HepG2 (cell line): ENCODE data around the gene RPUSD4. TPM values are rescaled to one million over a fixed set of nuclear protein-coding genes. Genes with fewer than 3 reads are reported as not detected.
A peak's percentile ranks its signal among the peaks of the same experiment; 100 is the strongest.

Experiments
- BCL3 ChIP-seq: sonication (generic); formaldehyde crosslinking; IDR thresholded peaks from 2 replicates; pipeline ENCODE4 v1.5.1; 2020; ENCODE audit warnings: mild to moderate bottlenecking, missing genetic modification reagents, moderate library complexity
- GLMP ChIP-seq: sonication (generic); formaldehyde crosslinking; IDR thresholded peaks from 2 replicates; pipeline ENCODE4 v1.9.0; 2021; ENCODE audit warnings: missing genetic modification reagents, mild to moderate bottlenecking, borderline replicate concordance
- IRF9 ChIP-seq: sonication (generic); formaldehyde crosslinking; IDR thresholded peaks from 2 replicates; pipeline ENCODE4 v1.8.0; 2022; ENCODE audit warnings: missing genetic modification reagents, mild to moderate bottlenecking, borderline replicate concordance
- KAT2B ChIP-seq: fragments of 150-350 bp; IDR thresholded peaks from 2 replicates; pipeline ENCODE4 v1.6.1; 2014; ENCODE audit warnings: low read depth, low read length, borderline replicate concordance
- KMT2B ChIP-seq: IDR thresholded peaks from 2 replicates; pipeline ENCODE4 v1.6.1; 2016; ENCODE audit warnings: missing genetic modification reagents, missing compliant biosample characterization
- MEF2D ChIP-seq: sonication (generic); formaldehyde crosslinking; IDR thresholded peaks from 2 replicates; pipeline ENCODE4 v1.5.1; 2020; ENCODE audit warnings: mild to moderate bottlenecking, missing genetic modification reagents
- NR3C1 ChIP-seq: sonication (generic); formaldehyde crosslinking; IDR thresholded peaks from 2 replicates; pipeline ENCODE4 v1.4.0; 2020; ENCODE audit warnings: missing genetic modification reagents
- ZBTB46 ChIP-seq: sonication (generic); formaldehyde crosslinking; IDR thresholded peaks from 2 replicates; pipeline ENCODE4 v1.4.0; 2020; ENCODE audit warnings: mild to moderate bottlenecking, missing genetic modification reagents, borderline replicate concordance
- ZFP36L2 ChIP-seq: sonication (generic); formaldehyde crosslinking; IDR thresholded peaks from 2 replicates; pipeline ENCODE4 v1.4.0; 2020; ENCODE audit warnings: missing genetic modification reagents
- ZHX2 ChIP-seq, 2 experiments: sonication (generic) in 1 of 2; formaldehyde crosslinking in 1 of 2; IDR thresholded peaks; 2 replicates each; pipeline versions ENCODE4 v1.6.1 to v1.9.0; 2014 to 2022; ENCODE audit warnings: antibody characterized with exemption in 1 of 2, borderline replicate concordance in 1 of 2, inconsistent platforms in 1 of 2, low read depth in 1 of 2, missing genetic modification reagents in 1 of 2
- ZMAT3 ChIP-seq: sonication (generic); formaldehyde crosslinking; conservative IDR thresholded peaks from 2 replicates; pipeline ENCODE4 v1.7.0; 2021; ENCODE audit warnings: missing genetic modification reagents
- ZNF335 ChIP-seq: sonication (generic); formaldehyde crosslinking; IDR thresholded peaks from 2 replicates; pipeline ENCODE4 v1.4.0; 2020; ENCODE audit warnings: missing genetic modification reagents
- ZNF841 ChIP-seq: sonication (generic); formaldehyde crosslinking; IDR thresholded peaks from 2 replicates; pipeline ENCODE4 v1.8.1; 2023; ENCODE audit warnings: missing genetic modification reagents, borderline replicate concordance
- ZNF878 ChIP-seq: sonication (generic); formaldehyde crosslinking; IDR thresholded peaks from 2 replicates; pipeline ENCODE4 v1.8.1; 2023; ENCODE audit warnings: mild to moderate bottlenecking, missing genetic modification reagents, moderate library complexity
- polyA plus RNA-seq, 8 experiments: library from polyadenylated mRNA; depleted of rRNA in 3 of 8; stranded (reverse) in 7 of 8; unstranded in 1 of 8; fragments of >200 nt; fragmentation: Illumina TruSeq in 4 of 8; extraction: Trizol in 4 of 8; gene quantifications; 2 replicates each; pipeline versions ENCODE4 v1.2.1 to v1.2.3, GENCODE V29; 2011 to 2016; ENCODE audit warnings: low read depth in 4 of 8, missing spikeins in 1 of 8, mixed read lengths in 1 of 8; ENCODE audit not compliant: insufficient read depth in 1 of 8
- total RNA-seq, 5 experiments: library from RNA; depleted of rRNA; stranded (reverse); fragments of >200 nt; fragmentation: Illumina TruSeq; extraction: Trizol; gene quantifications; 2 replicates each; pipeline ENCODE4 v1.2.3, GENCODE V29; 2016; ENCODE audit warnings: low read depth in 1 of 5

RPUSD4 gene
- total and polyA plus RNA-seq, 2 of the 13 experiments (the other 11 are each of a cell fraction or from before 2014, with no cell fraction given), result 45.0 to 52.9 TPM

DNA sequence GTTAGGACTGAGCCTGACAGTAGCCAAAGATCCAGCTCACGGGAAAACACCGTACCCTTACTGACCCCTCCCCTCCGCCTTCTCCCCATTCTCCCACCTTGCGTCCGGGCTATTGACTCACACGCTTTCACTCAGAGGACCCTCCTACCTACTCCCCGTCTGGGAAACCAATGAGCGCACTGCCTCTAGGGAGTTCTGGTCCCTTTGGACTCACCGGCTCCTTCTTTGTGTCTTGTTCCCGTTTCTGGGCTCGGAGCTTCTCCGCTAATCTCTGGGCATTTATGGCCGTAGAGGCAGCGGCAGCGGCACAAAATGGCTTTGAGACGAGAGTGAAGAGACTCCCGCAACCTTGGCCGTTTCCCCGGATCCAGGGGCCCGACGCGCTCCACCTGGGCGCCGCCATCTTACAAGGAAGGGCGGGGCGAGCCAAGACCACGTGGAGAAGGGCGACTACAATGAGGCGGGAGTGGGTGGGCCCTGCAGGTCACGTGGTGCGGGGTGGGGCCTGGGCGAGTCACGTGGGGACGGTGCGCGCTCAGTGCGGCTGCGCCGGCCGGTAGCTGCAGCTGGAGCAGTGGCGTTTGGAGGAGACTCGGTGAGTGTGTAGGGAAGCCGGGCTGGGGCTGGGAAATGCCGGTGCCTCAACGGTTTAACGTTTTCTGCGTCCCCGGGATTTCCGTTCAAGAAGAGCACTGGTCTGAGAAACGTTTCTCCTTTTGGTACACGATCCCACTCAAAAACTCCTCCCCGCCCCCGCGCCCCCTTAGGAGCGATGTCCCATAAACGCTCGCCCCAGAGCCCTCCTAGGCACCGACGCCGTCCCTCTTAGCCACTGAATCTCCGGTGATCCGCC, at the start of gene RPUSD4, which contains the start of gene FAM118B (continued):
- TF ChIP-seq BCL3 (CRISPR knock-in tag) (peak; percentile 19), ZFP36L2 (CRISPR knock-in tag) (no peak), KMT2B (CRISPR knock-in tag) (peak; percentile 76), KAT2B (no peak), ZNF335 (peak; percentile 40; the same call in 1 of the 2 replicates), IRF9 (peak; percentile 13; the same call in 1 of the 2 replicates), ZHX2 (IDR thresholded peaks at IDR 0.05; ENCODE audit: low read depth) (no peak; the same call in 1 of the 2 replicates), ZHX2 (CRISPR knock-in tag; IDR thresholded peaks at IDR 0.05; ENCODE audit: borderline replicate concordance) (no peak), ZNF878 (no peak), NR3C1 (no peak), ZBTB46 (no peak; the same call in 1 of the 2 replicates), ZNF841 (CRISPR knock-in tag) (no peak), ZMAT3 (no peak), MEF2D (peak; percentile 83), GLMP (CRISPR knock-in tag) (no peak)
